ENCODE data around the gene OR10A2. TPM values are rescaled to one million over a fixed set of nuclear protein-coding genes. Genes with fewer than 3 reads are reported as not detected.
"Not testable (repeated sequence)": the region's sequence is repeated elsewhere in the genome, so short reads cannot be mapped to it uniquely, and the experiment has no call there.

Gene OR10A2
- total and polyA plus RNA-seq, 10 of the 15 experiments (the other 5 are each of a cell fraction or from before 2014, with no cell fraction given) = 0.04 to 0.06 TPM; not detected in 8

GRCh38 chr11:6850526-6850925, 12.3 kb upstream of the OR10A2 start:
- POLR2A ChIA-PET = no interaction called here
- 80% methylated on average over 2 of the region's 2 CpGs for WGBS (ENCODE audit: insufficient coverage, insufficient replicate concordance, low lambda C conversion rate, missing lambda C conversion rate)
- H3K27ac ChIP-seq (ENCODE audit: control insufficient read depth, insufficient read depth) = no peak overlapping the region
- RAD21 ChIA-PET (ENCODE audit: unreplicated experiment) = no interaction called here
- intact Hi-C loops (cut with micrococcal nuclease; ENCODE audit: unreplicated experiment) = no loop called here
- DNase-seq (ENCODE audit: low read depth, low spot score) (no peak), ATAC-seq (no peak), FAIRE-seq (no peak)
- in situ Hi-C loops (cut with MboI) = no loop called here
- no peaks in the 10 kb centered on the region for H3K4me1 ChIP-seq (ENCODE audit: control insufficient read depth, insufficient read depth, low read length)
- no peaks in the 10 kb centered on the region for H3K79me2 ChIP-seq (ENCODE audit: control insufficient read depth, insufficient read depth, low read length)
- CTCF ChIA-PET = interaction anchor here (0.9 kb wide), 1 partner anchor 13 kb away, joined by 3 read pairs; no protein-coding TSS in a partner anchor
- SMC1A ChIA-PET (ENCODE audit: uncharacterized antibody, unreplicated experiment) = no interaction called here
- H4K20me1 ChIP-seq (ENCODE audit: control insufficient read depth, insufficient read depth) = no peaks in the 10 kb centered on the region
- no peak for TF ChIP-seq TCF7 (IDR thresholded peaks at IDR 0.05; ENCODE audit: borderline replicate concordance)
- no peak for TF ChIP-seq KAT2A (conservative IDR thresholded peaks at IDR 0.05; ENCODE audit: control insufficient read depth, low read depth, low read length)
- TF ChIP-seq CREM (IDR thresholded peaks at IDR 0.05; ENCODE audit: low read depth) = no peak
- TF ChIP-seq ZZZ3 (IDR thresholded peaks at IDR 0.05; ENCODE audit: control insufficient read depth, insufficient read length, low read depth) = no peak
- TF ChIP-seq NFXL1 (IDR thresholded peaks at IDR 0.05; ENCODE audit: borderline replicate concordance) = no peak
- TF ChIP-seq MEF2B (IDR thresholded peaks at IDR 0.05; ENCODE audit: partially characterized antibody, poor library complexity, severe bottlenecking) = no peak
- TF ChIP-seq FOS (IDR thresholded peaks at IDR 0.05; ENCODE audit: borderline replicate concordance, extremely low read depth, insufficient read length) = no peak
- no peak for TF ChIP-seq JUNB (IDR thresholded peaks at IDR 0.05)
- no peaks in the 10 kb centered on the region for H3K27me3 ChIP-seq (replicated peaks in 1 of 2; ENCODE audit: control insufficient read depth in 2 of 2, insufficient read depth in 2 of 2, low read length in 1 of 2)
- H3K4me3 ChIP-seq = no peak overlapping the region
- no peak overlapping the region for H2AFZ ChIP-seq (ENCODE audit: control insufficient read depth, low read depth, low read length)
- H3K4me2 ChIP-seq (ENCODE audit: control insufficient read depth, insufficient read depth) = no peak overlapping the region
- H3K9ac ChIP-seq (ENCODE audit: control insufficient read depth, insufficient read depth, low read length) = no peak overlapping the region
- H3K9me3 ChIP-seq (replicated peaks; ENCODE audit: control insufficient read depth, insufficient read depth, low read length) = no peaks in the 10 kb centered on the region
- BruUV-seq (replicated peaks) = no TSS peak
- H3K36me3 ChIP-seq (ENCODE audit: control insufficient read depth in 2 of 2, insufficient read depth in 2 of 2, low read length in 1 of 2) = no peaks in the 10 kb centered on the region

- H4K20me1 ChIP-seq (ENCODE audit: control insufficient read depth, insufficient read depth); DNase-seq (ENCODE audit: low read depth, low spot score); H3K4me2 ChIP-seq (ENCODE audit: control insufficient read depth, insufficient read depth); H3K27me3 ChIP-seq (replicated peaks in 1 of 2; ENCODE audit: control insufficient read depth in 2 of 2, insufficient read depth in 2 of 2, low read length in 1 of 2); in situ Hi-C loops (cut with MboI); H3K4me1 ChIP-seq (ENCODE audit: control insufficient read depth, insufficient read depth, low read length); POLR2A ChIA-PET; H3K27ac ChIP-seq (ENCODE audit: control insufficient read depth, insufficient read depth); H3K9me3 ChIP-seq (replicated peaks; ENCODE audit: control insufficient read depth, insufficient read depth, low read length); intact Hi-C loops (cut with micrococcal nuclease; ENCODE audit: unreplicated experiment); H2AFZ ChIP-seq (ENCODE audit: control insufficient read depth, low read depth, low read length); H3K36me3 ChIP-seq (ENCODE audit: control insufficient read depth in 2 of 2, insufficient read depth in 2 of 2, low read length in 1 of 2); BruUV-seq (replicated peaks); H3K9ac ChIP-seq (ENCODE audit: control insufficient read depth, insufficient read depth, low read length); FAIRE-seq; H3K4me3 ChIP-seq; H3K79me2 ChIP-seq (ENCODE audit: control insufficient read depth, insufficient read depth, low read length); ATAC-seq: not testable (repeated sequence)
- WGBS (ENCODE audit: insufficient coverage, insufficient replicate concordance, low lambda C conversion rate, missing lambda C conversion rate) = 59% methylated on average over 6 of the region's 6 CpGs
- SMC1A ChIA-PET (ENCODE audit: uncharacterized antibody, unreplicated experiment) = interaction anchor here (0.7 kb wide), 1 partner anchor 8 kb away, joined by 3 read pairs; the partner anchor contains the start of gene OR10A2
- RAD21 ChIA-PET (ENCODE audit: unreplicated experiment) = interaction anchor here (0.7 kb wide), 1 partner anchor 47 kb away, joined by 3 read pairs; no protein-coding TSS in a partner anchor
- CTCF ChIA-PET = interaction anchor here (1.6 kb wide), 1 partner anchor 43 kb away, joined by 9 read pairs; no protein-coding TSS in a partner anchor
Measured at GRCh38 chr11:6854801-6855200, 8.1 kb upstream of the OR10A2 start.
